NCI-H1092 (cell line): Measurements from ENCODE around the gene ADAP1.

Experiments
- DNase-seq: peaks from one replicate; lab custom pipeline; 2025; lab: John Stamatoyannopoulos, UW

The ADAP1 gene

GRCh38 chr7:988963-989529 is 34.6 kb upstream of the ADAP1 start:
- no peak for DNase-seq

DNA sequence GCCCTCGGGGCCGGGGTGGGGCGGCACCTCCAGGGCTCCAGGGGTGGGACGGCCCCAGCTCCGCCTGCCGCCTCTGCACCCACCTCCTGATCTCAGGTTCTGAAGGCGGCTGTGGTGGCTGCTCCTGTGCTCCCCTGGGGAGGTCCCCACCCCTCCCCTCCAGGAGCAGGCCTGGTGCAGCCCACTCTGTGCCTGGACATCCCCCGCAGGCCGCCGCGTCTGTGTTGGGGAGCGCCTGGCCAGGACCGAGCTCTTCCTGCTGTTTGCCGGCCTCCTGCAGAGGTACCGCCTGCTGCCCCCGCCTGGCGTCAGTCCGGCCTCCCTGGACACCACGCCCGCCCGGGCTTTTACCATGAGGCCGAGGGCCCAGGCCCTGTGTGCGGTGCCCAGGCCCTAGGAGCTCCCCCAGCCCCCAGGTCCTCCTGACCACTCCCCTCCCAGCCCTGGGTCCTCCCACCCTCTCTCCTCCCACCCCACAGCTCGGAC is 34.0 kb upstream of the ADAP1 start:
- no peak for DNase-seq

DNA sequence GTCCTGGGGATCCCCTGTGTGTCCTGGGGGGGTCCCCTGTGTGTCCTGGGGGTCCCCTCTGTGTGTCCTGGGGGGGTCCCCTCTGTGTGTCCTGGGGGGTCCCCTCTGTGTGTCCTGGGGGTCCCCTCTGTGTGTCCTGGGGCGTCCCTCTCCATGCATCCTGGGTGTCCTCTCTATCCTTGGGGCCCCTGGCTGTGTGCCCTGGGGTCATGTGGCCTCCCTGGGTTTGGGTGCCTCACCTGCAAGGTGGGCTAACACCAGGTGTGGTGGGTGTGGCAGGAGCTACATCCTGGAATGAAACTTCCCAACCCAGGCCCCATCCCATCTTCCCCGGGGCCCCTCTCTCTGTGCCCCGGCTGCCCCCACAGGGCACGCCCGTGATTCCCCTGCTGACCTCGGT is 33.4 kb upstream of the ADAP1 start:
- DNase-seq = no peak

- no peak for DNase-seq
Measured at GRCh38 chr7:986766-987751, 32.6 kb upstream of the ADAP1 start.

GRCh38 chr7:985915-986741 is 31.6 kb upstream of the ADAP1 start:
- no peak for DNase-seq

GRCh38 chr7:985127-985416 is 30.6 kb upstream of the ADAP1 start:
- no peak for DNase-seq

- DNase-seq = no peak
Measured at GRCh38 chr7:984361-985126, 30.1 kb upstream of the ADAP1 start.

DNA sequence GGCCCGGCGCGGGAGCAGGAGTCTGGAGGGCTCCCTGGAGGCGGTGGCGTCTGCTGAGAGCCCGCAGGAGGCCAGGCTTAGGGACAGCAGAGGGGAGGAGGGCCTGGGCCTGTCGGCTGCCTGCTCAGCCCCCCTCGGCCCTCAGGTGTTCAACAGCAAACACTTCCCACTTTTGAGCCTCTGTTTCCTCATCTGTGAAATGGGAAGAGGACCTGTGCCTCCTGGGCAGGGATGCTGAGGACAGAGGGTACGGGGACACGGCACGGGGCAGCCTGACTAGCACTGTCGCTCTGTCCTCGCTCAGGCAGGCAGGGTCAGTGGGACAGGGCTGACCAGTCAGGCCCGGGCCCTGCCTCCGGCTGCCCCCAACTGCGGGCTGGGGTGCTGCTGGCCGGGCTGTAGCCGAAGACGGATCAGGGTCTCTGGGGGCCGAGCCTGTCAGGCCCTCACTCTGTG is 29.2 kb upstream of the ADAP1 start:
- DNase-seq = no peak

DNA sequence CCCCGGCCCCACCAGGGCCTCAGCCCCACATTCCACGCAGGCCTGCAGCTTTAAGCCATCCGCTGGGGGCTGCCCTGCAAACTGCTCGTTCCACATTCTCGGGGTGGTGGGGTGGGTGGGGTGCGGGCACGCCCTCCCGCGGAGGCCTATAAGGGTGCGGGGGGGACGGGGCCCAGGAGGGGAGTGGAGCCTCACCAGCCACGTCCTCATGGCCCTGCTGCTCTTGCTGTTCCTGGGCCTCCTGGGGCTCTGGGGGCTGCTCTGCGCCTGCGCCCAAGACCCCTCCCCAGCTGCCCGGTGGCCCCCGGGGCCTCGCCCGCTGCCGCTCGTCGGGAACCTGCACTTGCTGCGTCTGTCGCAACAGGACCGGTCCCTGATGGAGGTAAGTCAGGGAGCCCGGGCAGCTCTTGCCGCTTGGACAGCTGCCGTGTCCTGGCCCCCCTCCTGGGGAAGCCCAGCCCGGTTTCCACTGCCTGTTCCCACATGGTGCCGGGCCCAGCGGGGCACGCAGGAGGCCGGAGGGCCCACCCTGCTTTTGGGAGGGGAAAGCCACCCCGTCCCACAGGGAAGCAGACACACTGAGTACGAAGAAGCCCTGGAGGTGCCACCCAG is 28.6 kb upstream of the ADAP1 start, which contains the start of gene CYP2W1:
TSS of gene CYP2W1 (plus strand) at position 178 of the 612 bp plus-strand sequence. CDS start at position 209, 31 bp downstream.
- DNase-seq = no peak

GRCh38 chr7:982511-983003 is 28.1 kb upstream of the ADAP1 start:
- DNase-seq = no peak

GRCh38 chr7:981793-982510 is 27.5 kb upstream of the ADAP1 start:
- DNase-seq = no peak

DNA sequence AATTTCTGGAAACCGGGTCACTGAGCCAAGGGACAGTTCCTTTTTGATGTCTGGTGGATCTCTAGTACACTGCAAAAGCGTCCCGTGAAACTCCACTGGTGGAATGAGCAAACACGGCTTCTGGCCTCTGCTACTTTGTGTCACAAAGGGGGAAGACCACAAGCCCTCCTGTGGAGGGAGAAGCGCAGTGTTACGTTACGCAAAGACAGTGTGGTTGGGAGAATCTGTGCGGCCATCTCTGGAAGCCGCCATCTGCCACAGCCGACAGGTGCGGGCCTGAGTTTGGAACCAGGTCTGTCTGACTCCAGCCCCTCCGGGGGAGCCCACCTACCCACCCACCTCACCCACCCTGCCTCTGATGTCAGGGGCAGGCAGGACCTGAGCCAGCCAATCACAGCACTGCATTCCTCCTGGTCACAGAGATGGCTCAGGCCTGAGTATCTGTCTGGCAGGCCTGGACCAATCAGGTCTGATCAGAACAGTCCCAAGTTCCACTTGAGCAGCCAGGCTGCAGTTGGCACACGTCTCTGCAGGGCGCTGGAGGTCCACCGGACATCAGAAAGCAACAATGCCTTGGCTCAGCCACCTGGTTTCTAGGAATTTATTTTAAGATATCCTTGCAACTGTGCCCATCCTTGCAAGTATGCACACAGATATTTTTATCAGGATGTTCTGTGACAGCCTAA is 25.5 kb upstream of the ADAP1 start:
- no peak for DNase-seq

DNA sequence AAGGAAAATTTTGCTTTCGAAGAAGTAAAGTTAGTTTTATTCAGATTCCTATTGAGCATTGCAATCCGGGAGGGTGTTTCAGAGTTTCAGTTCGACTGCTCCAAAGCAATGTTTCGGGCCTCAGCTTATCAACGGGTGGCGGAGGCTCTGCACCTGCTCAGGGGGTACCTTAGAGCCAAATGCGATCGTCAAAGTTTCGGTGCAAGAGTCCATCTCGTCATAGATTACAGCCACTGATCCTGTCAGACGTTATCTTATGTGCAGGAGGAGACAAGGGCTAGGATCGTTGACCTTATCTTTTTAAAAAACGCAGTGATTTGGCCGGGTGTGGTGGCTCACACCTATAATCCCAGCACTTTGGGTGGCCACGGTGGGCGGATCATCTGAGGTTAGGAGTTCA is 24.7 kb upstream of the ADAP1 start:
- DNase-seq = no peak

GRCh38 chr7:978416-979091 is 24.1 kb upstream of the ADAP1 start:
- no peak for DNase-seq

GRCh38 chr7:978049-978346 is 23.5 kb upstream of the ADAP1 start:
- DNase-seq = no peak

GRCh38 chr7:977326-978048 is 23.0 kb upstream of the ADAP1 start:
- no peak for DNase-seq

GRCh38 chr7:976901-977325 is 22.4 kb upstream of the ADAP1 start:
- DNase-seq = no peak

DNA sequence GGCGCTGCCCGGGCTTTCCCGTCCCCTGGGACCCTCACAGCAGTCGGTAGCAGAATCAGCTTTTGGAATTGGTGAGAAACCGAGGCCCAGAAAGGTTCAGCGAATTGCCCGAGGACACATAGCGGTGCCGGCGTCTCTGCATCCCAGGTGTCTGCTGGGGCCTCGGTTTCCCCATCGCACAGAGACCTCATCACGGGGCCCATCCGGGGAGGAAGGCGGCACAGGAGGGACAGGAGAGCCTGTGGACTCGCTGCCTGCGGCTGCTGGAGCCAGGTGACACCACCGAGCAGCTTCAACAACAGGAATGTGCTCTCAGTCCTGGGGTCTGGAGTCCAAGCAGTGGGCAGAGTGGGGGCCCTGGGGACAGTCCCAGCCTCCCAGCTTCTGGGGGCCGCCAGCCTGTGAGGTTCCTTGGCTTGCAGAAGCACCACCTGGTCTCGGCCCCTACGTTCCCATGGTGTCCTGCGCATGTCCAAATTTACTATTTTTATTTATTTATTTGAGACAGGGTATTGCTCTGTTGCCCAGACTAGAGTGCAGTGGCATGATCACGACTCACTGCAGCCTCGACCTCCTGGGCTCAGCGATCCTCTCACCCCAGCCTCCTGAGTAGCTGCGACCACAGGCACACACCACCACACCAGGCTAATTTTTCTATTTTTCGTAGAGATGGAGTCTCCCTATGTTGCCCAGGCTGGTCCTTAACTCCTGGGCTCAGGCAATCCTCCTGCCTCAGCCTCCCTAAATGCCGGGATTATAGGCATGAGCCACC is 21.4 kb upstream of the ADAP1 start:
- no peak for DNase-seq
